GM12801 (cell line): ENCODE data around the gene POU2F2.

ENCODE experiments used
- TF ChIP-seq, protein P1 (sequence below): IDR thresholded peaks from one replicate; pipeline ENCODE4 v1.5.1; 2011; ENCODE audit warnings: control low read depth; ENCODE audit not compliant: insufficient read length; ENCODE audit errors: extremely low read depth

The POU2F2 gene

GRCh38 chr19:42115705-42116104 is 16.5 kb downstream of the POU2F2 start:
- TF ChIP-seq, protein P1, sequence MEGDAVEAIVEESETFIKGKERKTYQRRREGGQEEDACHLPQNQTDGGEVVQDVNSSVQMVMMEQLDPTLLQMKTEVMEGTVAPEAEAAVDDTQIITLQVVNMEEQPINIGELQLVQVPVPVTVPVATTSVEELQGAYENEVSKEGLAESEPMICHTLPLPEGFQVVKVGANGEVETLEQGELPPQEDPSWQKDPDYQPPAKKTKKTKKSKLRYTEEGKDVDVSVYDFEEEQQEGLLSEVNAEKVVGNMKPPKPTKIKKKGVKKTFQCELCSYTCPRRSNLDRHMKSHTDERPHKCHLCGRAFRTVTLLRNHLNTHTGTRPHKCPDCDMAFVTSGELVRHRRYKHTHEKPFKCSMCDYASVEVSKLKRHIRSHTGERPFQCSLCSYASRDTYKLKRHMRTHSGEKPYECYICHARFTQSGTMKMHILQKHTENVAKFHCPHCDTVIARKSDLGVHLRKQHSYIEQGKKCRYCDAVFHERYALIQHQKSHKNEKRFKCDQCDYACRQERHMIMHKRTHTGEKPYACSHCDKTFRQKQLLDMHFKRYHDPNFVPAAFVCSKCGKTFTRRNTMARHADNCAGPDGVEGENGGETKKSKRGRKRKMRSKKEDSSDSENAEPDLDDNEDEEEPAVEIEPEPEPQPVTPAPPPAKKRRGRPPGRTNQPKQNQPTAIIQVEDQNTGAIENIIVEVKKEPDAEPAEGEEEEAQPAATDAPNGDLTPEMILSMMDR = no peak

DNA sequence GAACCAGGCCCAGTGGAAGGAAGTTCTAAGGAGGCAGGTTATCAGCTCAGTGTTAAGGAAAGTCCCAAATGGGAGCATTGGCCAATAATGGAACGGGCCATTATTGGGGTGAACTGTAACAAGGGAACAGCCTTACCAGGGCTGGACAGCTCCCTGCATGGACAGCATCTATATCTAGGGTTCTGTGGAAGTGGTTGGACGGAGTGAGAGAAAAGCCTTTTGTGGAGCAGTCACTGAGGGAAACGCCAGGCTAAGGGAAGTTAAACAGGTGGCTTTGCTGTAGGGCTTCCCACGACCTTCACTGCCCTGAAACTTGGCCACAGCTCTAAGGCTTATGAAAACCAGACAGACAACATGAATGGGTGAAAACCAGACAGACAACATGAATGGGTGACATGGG is 17.0 kb downstream of the POU2F2 start:
- TF ChIP-seq, protein P1 = no peak

- TF ChIP-seq, protein P1 = no peak
These were observed 17.8 kb downstream of the POU2F2 start for GRCh38 chr19:42114412-42114811.

DNA sequence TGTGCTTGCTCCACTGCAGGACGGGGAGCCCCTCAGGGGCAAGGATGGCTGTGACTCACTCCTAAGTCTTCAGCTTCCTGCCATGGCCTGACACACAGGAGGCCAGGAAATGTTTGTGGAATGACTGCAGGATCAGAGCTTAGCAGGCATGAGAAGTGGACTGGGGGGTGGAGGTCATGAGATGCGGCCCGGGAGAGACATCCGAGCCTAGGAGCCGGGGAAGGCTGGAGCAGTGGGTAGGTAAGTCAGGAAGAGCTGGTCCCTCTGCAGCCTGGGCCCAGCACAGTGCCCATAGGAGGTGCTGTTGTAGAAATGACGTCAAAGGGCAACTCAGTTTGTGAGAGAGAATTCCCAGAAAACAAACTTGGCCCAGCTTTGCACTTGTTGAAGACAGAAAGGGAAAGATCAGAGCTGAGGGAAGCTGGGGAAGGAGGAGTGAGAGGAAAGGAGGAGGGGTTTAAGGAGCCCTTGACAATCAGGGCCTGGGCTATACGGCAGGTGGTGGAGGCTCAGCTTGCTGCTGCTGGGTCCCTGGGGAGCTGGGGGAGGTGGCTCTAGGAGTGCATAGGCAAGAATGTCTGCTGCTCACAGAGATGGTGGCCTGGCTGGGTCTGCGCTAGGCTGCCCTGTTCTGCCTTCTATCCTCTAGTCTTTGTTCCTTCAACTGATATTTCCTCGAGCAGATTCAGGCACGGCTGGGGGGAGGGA is 18.5 kb downstream of the POU2F2 start:
- TF ChIP-seq, protein P1 = no peak

- TF ChIP-seq, protein P1 = no peak
These were observed 20.4 kb downstream of the POU2F2 start for GRCh38 chr19:42111811-42112210.

DNA sequence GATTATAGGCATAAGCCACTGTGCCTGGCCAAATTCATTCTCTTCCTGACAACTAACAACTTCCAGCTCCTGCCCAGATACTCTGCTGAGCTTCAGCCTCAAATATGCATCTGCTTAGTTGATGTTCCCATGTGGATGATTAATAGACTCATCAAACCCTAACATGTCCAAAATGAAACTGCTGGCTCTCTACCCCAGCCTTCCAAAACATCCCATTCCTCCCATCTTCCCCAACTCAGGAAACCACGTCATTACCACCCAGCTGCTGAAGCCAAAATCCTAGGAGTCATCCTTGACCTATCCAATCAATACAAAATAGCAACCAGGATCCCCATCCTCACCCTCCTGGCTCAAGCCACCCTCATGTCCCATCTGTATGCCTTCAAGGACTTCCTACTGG is 20.9 kb downstream of the POU2F2 start:
- TF ChIP-seq, protein P1 = no peak

GRCh38 chr19:42110658-42111057 is 21.6 kb downstream of the POU2F2 start:
- TF ChIP-seq, protein P1 = no peak
